GM18907 (cell line): ENCODE measurements around the gene ZNF554.

Experiments used
- ATAC-seq: cut with Tn5 transposase; IDR thresholded peaks from one replicate; pipeline ENCODE4 v1.9.1; 2021; ENCODE audit warnings: mild to moderate bottlenecking, moderate library complexity; ENCODE audit not compliant: unreplicated experiment

ZNF554 gene

DNA sequence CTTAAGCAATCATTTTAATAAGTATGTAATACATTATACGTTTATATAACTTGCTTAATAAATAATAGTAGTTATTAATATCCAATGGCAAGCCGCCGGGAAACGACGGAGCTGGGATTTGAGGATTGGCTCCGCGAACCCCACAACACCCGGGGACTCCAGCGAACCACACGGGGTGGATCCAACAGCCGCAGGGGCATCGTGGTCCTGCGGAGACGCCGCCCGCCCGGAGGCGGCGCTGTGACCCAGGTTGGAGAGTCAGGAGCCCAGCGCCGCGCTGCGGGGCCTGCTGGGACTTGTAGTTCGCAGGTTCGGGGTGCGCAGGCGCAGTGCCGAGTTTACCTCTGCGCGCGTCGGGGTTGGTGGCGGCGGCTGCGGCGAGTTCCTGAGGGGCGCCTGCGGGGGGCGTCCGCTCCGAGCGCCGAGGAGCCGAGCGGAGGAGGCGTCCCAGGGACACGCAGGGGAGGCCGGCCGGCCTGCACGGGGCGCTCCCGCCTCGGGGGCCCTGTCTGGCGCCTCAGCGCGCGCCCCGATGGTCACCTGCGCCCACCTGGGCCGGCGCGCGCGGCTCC lies at the start of gene ZNF554:
ZNF554 (plus strand) TSS at position 329 of the 572 bp plus-strand sequence; CDS start at position 533, 204 bp downstream.
- ATAC-seq: peak; percentile 84

DNA sequence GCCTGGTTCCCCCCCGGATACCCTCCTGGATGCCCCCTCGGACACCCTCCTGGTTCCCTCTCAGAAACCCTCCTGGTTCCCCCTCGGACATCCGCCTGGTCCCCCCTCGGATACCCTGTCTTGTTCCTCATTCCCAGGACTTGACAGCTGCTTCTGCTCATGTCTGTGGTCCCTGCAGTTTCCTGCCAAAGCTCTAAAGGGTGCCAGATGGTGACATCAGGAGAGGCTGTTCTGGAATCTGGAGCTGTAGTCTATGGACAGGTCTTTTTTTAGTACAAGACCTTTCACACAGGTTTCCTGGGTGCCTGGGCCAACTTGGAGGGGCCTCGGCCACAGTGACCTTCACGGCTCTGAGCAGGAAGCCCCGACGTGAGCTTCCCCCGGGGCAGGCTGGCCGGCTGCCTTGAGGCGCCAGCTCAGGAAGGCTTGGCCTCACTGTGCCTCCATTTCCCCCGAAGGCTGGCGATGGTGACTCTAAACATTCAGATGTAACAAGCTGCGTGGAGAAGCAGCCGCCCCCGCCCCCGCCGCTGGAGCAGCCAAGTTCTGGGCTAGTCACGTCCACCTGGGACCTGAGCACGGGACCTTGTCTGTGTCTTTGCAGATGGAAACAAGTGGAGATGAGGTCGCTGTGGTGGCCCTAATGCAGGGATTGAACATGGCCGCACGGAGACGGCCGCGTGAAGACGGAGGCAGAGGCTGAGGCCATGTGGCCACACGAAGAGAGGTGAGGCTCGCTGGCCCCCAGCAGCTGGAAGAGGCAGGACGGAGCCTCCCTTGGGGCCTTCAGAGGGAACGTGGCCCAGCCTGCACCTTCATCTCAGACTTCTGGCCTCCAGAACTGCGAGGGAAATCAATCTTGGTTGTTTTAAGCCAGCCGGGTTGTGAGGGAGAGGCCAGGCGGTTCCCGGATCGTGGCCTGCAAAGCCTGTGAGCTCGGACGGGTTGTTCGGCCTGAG lies 49.3 kb upstream of the ZNF554 start:
- ATAC-seq: no peak

DNA sequence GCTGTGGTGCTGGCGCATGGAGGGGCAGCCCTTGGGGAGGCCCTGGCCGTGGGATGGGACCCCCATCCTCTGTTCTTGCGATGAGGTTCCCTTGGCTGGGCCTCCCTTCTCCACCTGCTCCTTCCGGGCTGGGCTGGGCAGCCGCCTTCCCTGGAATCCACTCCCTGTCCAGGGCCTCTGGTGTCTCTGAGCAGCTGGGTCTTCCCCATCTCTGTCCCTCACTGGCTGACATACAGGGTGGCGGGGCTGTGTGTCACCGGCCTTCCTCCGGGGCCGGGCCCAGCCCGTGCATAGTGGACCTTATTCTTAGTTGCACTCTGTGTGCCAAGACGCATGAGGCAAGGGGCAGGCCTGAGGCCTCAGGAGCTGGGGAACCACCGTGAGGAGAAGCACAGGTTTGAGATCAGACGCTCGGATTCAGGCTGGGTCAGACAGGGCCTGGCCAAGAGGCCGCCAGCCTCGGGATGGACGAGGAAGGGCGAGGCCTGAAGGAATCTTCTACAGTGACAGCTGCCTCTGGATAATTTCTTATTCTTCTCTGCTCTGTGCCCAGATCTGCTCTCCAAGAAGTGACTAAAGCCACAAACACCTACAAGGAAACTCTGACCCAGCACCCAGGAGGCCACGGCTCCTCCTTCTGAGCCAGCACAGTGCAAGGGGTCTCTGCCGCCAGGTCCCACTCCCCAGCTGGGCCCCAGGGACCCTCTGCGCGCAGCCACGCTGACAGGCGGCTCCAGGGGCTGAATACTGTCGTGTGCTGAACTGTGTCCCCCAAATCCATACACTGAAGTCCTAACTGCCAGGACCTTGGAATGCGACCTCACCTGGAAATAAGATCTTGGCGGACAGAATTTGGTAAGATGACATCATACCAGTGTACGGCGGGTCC lies 47.6 kb upstream of the ZNF554 start:
- no peak for ATAC-seq

DNA sequence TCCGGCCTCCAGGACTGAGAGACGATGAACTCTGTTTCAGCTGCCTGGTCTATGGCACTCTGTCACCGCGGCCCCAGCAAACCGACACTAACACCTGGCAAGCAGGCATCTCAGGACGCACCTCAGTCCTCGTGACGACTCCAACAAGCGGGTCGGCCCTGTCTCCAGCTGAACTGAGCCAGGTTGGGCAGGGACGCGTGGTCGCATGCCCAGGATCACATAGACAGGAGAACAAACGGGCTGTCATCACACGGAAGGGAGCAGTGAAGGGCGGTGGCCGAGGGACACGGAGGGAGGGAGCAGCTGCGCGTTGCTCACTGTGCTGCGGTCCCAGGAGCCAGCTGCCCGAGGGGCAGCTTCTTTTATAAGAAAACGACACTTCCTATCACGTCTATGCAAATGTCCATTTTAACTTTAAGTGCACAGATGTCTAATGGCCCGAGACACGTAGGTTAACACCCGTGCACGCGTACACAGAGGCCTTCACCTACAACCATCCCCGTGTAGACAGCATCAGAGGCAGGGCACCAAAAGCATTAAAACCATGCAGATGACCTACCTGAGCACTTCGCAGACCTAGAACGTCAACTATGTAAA lies 45.5 kb upstream of the ZNF554 start:
- no peak for ATAC-seq

DNA sequence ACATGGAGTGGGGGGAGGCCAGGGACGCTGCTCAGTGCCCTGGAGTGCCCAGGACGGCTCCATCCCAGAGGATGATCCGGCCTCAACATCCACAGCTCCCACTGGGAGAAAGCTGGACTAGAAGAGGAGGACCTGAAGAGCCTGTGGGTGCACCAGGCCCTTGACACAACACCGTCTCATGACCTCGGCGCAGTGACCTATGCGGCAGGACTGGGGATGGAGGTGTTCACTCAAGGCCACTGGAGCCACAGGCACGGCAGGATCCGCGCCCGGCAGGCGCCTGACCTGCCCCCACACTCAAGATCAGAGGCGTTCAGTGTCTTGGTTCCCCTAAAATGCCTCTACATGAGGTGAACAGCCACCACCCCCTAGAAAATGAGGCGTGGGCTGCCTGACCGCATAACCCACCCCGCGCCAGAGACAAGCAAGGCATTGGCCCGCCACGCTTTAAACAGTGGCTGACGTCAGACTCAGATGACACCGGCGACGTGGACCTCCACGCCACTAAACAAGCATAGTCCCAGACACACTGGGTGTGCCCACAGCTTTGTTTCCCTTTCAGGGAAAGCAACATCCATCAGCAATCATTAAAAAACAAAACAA lies 44.6 kb upstream of the ZNF554 start:
- no peak for ATAC-seq

DNA sequence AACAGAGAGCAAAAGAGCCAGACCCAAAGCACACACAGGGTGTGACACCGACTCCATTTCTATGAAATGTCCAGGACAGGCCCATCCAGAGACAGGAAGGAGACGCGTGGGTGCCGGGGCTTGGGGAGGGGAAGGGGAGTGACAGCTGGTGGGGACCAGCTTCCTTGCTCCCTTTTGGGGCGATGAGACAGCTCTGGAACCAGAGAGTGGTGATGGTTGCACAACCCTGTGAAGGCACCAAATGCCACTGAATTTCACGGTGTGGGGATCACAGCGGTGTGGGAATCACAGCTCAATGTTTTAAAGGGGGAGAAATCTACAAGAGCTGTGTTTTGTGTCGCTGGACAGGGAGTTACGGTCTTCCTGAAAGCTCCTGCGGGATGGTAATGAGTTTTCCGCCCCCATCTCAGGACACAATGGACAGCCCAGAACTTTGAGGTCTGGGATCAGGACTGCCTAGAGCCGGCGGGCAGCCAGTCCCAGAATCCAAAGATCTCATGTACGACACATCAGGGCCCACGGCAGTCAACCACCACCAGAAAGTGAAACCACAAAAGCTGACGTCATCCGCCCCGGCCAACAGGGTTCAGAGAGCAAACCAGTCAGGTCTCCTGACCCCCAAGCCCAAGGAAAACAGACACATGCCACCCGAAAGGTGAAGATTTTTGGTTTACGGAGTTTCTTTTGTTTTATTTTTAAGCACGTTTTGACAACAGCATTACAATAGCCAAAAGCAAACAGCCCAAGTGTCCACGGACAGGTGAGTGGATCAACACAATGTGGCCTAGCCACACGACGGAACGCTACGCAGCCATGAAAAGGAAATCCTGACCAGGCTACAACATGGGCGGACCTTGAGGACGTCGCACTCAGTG lies 43.9 kb upstream of the ZNF554 start:
- peak; percentile 51 for ATAC-seq

DNA sequence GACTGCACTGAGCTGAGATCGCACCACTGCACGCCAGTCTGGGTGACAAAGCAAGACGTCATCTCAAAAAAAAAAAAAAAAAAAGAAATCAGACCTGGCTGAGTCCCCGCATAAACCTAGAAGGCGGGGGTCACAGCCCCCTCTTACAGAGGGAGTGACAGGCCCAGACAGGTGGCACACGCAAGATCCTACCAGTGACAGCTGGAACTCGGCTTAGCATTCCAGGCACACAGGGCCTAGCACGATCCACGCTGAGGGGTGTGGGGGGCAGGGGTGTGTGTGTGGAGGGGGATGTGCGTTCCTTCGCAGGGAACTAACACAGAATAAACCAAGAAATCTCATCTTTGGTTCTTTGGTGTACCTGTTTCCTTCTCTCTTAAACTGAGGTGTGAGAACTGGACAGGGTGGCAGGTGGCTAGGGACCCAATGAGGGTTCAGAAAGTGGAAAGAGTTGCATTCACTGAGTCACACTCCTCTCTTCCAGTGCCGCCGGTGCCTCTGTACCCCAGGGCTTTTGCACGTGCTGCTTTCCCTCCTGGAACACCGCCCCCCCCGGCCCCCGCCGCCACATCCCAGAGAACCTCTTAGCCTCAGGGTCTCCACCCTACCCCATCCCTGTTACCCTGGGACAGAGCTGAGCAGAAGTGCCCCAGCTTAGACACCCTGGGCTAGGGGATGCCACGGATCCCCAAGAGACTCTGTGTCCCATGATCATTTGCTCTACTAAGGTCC lies 41.5 kb upstream of the ZNF554 start:
- no peak for ATAC-seq

DNA sequence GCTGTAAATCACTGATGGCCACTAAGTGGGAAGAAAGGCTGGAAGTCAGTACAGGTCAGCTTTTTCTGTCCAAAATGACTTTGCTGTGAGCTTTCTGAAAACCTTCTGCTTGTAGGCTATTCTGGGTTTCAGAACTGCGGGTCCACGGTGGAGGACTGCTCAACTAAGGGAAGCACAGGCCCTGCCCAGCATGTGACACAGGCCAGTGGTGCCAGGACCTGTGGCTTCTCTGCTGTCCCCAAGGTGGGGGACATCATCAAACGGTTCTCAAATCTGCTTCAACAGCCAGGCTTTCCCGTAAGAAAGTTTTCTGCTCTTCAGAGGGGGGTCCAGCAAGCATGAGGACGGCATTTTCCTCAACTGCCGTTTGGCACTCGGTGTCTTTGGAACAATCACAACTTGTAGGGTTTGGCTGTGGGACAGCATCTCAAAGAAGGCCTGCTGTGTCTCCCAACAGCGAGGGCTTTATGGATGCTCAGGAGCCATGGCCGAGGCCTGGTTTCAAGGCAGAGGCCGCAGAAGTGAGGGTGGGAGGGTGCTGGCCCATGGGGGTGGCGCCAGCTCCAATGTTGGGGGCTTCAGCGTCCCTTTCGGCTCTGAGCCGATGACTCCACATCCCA lies 40.4 kb upstream of the ZNF554 start:
- ATAC-seq: no peak

DNA sequence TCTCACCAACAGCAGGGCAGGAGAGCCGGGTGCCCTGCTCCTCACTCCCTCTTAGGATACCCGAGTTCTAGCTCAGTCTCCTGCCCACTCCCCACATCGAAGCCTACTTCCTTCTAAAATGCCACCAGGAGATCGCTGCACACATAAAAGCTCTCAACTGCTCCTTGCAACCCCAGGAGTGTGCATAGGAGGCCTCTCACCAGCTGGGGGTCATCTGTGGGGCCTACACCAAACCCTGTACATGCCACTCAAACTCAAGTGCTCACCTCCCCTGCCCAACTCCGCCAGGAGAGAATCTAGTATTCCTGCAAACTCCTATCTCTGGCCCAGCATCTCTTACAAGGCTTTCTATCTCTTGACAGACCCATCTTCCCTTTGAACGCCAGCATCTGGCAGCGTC lies 39.4 kb upstream of the ZNF554 start:
- no peak for ATAC-seq

DNA sequence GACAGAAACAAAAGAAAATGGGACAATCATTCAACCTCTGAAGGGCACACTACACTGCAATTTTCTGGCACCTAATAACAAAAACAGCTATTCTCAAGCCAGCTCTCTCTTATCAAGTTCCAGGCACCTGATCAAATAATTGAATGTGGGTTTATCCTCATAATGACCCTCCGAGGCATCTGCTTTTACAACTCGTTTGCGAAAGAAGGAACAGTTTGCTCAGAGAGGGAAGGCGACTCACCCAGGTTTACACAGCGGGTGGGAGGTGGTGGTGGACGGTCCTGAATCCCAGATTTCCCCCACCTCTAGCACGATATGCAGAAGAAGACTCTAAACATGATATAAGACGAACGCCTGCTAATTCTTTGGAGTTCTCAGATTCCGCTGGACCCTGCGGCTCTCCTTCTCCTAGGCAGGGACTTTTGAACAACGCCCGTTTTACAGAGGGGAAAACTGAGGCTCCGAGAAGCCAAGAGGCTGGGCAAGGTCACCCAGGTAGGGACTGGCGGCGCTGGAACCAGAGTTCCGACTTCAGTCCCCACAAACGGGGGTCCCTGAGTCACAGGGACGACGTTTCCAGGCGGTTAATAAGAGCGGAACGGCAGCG lies 37.2 kb upstream of the ZNF554 start:
- ATAC-seq: no peak

DNA sequence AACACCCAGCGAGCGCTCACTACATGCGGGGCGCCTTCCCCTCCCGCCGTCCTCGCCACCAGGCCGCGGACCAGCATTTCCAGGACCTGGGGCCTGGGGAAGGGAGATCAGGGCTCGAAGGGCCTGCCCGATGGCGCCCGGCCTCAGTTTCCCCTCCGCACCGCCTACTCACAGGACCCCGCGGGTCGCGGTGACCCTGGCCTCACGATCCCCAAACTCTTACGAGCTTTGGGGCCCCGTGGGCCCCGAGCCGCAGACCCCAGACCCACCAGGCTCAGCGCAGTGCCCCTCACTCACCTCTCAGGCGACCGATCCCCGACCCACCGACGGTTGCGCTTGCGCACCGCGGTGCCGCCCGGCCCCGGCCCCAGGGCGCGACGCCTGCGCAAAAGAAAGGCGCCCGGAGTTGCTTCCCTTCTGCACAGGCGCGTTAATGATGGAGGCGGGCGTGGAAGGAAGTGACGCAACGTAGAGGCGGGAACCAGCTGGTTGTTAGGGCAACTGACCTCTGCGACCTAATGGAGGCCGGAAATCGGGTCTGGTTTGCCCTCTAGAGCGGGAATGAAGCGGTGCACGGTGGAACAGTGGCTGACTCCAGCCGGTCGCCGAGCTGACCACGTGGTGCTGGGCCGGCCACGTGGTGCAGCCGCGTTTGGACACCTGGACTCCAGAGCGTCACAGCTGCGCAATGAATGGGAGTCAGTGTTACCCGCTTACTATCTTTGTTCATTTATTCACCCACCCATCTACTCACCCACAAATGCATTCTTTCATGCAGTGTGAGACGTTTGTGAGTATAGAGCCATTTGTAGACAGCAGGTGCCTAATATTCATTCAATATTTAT lies 36.5 kb upstream of the ZNF554 start, which contains the start of gene SGTA:
SGTA (minus strand) TSS at position 338 of the 845 bp plus-strand sequence. CDS start 14,205 bp downstream, outside the sequence.
- peak; percentile 77 for ATAC-seq

DNA sequence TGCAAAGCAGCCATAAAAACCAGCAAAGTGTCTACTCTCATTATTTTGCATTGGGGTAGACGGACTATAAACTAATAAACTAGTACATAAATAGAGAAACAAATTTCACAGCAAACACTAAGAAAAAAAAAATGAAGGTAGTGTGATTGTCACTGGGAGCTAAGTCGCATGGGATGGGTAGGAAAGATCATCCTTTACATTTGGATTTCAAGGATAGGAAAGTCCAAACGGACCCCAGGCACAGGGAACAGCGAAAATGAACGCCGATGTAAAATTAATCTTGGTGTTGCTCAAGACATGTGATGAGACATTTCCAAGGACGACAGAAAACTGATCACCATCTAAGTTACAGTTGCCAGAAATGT lies 35.9 kb upstream of the ZNF554 start:
- no peak for ATAC-seq

DNA sequence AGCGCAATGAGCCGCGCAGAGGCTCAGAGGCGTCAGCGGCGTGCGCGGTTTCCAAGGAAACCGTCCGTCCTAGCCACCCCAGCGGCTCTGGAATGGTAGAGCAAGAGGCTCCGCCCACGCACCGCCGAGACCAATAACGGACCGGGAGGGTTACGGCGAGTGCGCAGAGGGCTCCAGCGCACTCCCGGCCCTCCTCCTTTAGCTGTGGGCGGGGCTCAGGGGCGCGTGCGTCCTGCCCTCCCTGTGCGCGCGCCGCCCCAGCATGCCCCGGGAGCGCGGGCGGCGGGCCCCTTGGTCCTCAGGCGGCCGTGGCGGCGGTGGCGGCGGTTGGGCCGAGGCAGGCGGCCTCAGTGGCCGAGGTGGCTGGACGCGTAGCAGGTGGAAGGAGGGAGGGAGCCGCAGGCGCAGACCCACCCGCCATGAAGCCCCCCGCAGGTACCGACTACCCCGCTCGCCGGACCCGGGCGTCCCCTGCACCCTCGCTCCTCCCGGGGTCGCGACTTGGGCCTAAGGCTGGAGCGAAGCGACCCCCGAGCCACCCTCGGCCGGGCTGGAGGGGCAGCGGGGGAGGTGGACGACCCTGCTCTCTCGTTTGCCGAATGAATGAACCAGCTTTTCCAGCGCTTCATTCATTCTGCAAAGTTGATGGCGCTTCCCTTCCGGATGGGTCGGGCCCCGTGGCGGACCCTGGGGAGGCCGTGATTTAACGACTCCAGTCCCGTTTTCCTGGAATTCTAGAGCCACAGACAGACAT lies 34.2 kb upstream of the ZNF554 start, which contains the start of gene THOP1:
THOP1 (plus strand) TSS at position 260 of the 754 bp plus-strand sequence; CDS start at position 420, 160 bp downstream.
- peak; percentile 55 for ATAC-seq

DNA sequence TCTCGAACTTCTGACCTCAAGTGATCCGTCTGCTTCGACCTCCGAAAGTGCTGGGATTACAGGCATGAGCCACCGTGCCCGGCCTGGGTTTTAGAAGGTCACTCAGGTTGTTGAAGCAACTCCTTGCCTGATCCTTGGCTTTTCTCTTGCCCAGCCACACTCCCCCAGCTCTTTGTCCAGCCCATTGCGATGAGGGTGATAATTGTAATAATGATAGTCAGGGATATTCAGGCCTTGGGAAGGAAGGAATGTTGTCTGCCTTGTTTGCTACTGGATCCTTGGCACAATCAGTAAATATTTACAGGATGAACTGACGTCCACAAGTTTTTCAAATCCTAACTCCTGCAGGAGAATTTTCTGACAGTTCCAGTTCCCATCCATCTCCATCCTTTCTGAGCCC lies 32.6 kb upstream of the ZNF554 start:
- ATAC-seq: no peak

DNA sequence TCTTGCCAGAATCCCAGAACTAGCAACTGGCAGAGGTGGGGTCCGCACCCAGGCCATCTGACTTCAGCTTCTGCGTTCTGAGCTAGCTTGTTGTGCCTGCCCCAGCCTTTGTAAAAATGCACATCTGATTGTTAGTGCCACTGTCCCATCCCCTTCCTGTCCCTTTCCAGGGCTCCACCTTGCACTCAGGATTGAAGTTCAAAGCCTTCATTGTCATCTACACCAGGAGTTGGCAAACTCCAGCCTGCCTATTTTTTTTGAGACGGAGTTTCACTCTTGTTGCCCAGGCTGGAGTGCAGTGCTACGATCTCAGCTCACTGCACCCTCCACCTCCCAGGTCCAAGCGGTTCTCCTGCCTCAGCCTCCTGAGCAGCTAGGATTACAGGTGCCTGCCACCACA lies 31.4 kb upstream of the ZNF554 start:
- no peak for ATAC-seq

DNA sequence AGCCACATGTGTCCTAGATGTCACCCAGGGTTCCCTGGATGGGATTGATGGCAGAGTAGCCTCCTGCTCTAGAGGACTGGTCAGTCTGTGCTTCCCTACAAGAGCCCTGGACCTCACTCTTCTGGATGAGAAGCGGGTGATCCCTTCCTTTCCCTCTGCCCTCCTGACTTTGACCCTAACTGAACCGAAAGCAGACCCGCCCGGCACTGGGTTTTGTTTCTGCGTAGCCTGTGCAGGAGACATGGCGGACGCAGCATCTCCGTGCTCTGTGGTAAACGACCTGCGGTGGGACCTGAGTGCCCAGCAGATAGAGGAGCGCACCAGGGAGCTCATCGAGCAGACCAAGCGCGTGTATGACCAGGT lies 29.5 kb upstream of the ZNF554 start:
- ATAC-seq: no peak
